ENCODE data around the gene SULT4A1.

SULT4A1 gene

DNA sequence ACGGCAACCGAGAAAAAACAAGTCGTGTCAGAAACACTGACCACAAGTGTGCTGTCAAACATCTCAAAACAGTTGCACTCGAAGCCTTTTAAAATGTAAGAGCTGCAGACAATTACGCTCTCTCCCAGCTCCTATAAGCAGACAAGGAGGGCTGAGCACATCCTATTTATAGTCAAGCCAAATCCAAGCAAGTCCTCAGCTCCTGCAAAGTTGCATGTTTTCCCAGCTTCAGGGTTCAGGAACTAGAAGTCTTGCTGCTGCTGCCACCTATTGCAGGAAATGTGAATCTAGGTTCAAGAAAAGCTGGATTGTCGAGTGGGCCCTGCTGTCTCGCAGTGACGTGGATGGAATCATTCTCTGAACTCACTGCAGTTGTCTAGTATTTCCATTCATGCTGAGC, 65.7 kb downstream of the SULT4A1 start:
- no peak for FAIRE-seq

DNA sequence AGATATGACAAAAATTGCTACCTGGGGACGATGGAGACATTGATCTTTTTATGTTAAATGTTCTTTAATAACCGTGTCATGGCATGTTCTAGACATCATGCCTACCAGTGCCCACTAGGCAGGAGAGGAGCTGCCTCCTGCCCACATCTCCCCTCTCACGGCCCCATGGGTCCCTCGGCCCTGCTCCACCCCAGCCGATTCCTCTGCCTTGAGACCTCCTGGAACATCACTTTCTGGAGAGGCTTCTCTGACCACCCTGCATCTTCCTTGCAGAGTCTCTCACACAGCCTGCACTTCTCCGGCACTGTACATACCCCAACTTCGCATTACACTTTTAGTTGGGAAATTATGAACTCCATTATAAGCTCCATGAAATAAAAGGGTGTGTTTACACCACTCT, 67.0 kb downstream of the SULT4A1 start:
- FAIRE-seq: no peak

- no peak for FAIRE-seq
Measured at GRCh38 chr22:43792905-43793304, 69.4 kb downstream of the SULT4A1 start.

- no peak for FAIRE-seq
Measured at GRCh38 chr22:43789452-43789851, 72.9 kb downstream of the SULT4A1 start.

GRCh38 chr22:43783777-43784176, 78.5 kb downstream of the SULT4A1 start:
- no peak for FAIRE-seq

DNA sequence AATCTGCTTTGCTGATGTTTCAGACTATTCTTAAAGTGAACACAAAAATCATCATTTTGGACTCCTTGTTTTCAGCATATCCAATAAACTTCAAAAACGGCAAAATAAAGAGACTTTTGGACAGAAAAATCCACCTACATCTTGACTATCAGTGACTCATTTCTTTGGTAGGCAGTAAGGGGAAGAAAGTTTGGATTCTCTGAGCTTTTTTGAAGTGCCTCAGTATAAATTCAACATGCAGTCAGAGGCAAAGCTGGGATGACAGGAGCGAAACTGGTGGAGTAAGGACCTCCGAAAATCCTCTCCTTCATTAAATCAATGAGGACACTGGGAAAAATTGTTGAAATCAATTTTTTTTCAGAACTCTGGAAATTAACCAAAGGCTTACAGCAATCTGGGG, 79.9 kb downstream of the SULT4A1 start:
- no peak for FAIRE-seq

DNA sequence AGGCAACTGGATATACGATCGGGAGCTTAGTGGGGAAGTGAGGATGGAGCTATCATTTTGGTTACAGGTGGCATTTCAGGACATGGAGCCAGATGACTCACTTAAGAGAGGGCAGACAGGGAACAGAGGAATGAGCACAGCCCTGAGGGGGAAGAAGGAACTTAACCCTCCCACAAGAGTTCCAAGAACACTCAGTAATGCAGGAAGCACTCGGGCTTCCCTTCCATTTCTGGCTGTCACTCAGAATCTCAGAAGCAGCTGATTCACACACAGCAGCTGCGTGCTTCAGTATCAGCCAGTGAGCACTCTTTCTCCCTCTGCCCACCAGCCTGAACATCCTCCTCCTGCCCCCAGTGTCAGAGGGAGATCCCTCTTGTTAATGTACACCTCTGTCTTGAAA, 85.0 kb downstream of the SULT4A1 start:
- no peak for FAIRE-seq

DNA sequence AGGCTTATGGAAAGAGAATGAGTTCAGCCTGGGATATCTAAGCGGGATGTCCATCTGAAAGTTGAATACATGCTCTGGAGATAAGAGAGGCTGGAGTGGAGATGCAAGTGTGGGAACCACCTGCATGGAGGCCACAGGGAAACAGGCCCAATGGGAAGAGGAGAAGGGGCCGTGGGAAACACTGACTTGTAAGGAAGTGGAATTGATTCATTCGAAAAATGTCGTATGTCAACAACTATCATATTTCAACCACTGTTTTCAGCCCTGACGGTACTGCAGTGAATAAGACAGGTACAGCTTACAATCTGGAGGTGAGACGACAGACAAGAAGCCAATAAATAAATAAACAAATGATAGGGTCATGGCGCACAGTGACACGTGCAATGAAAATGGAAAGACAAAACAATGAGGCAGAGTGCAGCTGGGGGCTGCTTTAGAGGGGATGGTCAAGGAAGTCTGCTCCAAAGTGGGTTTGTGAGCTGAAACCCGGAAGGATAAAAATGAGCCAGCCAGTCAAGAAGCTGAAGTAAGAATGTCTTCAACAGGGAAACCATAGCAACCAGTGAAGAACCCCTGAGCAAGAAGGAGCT, 86.1 kb downstream of the SULT4A1 start:
- no peak for FAIRE-seq
